Neural progenitor cell (in vitro differentiated cells): ENCODE data around the gene PMIS2. TPM values are rescaled to one million over a fixed set of nuclear protein-coding genes. Genes with fewer than 3 reads are reported as not detected.

ENCODE experiments used
- DNase-seq: peaks from one replicate; pipeline ENCODE4 v3.0.0-alpha.2; 2016; ENCODE audit warnings: low spot score
- H2AFZ ChIP-seq: fragments of 200-600 bp; sonication (generic); replicated peaks from 2 replicates; pipeline ENCODE4 v1.6.1; 2016; ENCODE audit warnings: antibody characterized with exemption
- H3F3A ChIP-seq: fragments of 200-600 bp; sonication (generic); 2 replicates; pipeline ENCODE4 v1.6.1; 2016; ENCODE audit warnings: antibody characterized with exemption, low read depth
- H3K27ac ChIP-seq: fragments of 200-600 bp; sonication (generic); 2 replicates; pipeline ENCODE4 v1.5.1; 2016; ENCODE audit warnings: mild to moderate bottlenecking
- H3K27me3 ChIP-seq: fragments of 200-600 bp; sonication (generic); 2 replicates; pipeline ENCODE4 v1.6.1; 2016; ENCODE audit warnings: mild to moderate bottlenecking, moderate library complexity
- H3K36me3 ChIP-seq: fragments of 200-600 bp; sonication (generic); 2 replicates; pipeline ENCODE4 v1.5.1; 2016
- H3K4me1 ChIP-seq: fragments of 200-600 bp; sonication (generic); 2 replicates; pipeline ENCODE4 v1.6.1; 2016; ENCODE audit warnings: mixed run types
- H3K4me2 ChIP-seq: fragments of 200-600 bp; sonication (generic); 2 replicates; pipeline ENCODE4 v1.6.1; 2016
- H3K4me3 ChIP-seq: fragments of 200-600 bp; sonication (generic); 2 replicates; pipeline ENCODE4 v1.5.1; 2016
- H3K79me2 ChIP-seq: fragments of 200-600 bp; sonication (generic); 2 replicates; pipeline ENCODE4 v1.6.1; 2016; ENCODE audit warnings: low read depth
- H3K9ac ChIP-seq: fragments of 200-600 bp; sonication (generic); 2 replicates; pipeline ENCODE4 v1.6.1; 2016
- H3K9me3 ChIP-seq: fragments of 200-600 bp; sonication (generic); 2 replicates; pipeline ENCODE4 v1.5.1; 2016; ENCODE audit warnings: low read depth
- H4K20me1 ChIP-seq: fragments of 200-600 bp; sonication (generic); 2 replicates; pipeline ENCODE4 v1.6.1; 2016; ENCODE audit warnings: low read depth
- H3K27ac Mint-ChIP-seq: 3 replicates; pipeline ENCODE4 v1.8.0; 2021; ENCODE audit warnings: mixed read lengths
- H3K27me3 Mint-ChIP-seq: 2 replicates; pipeline ENCODE4 v1.8.0; 2022; ENCODE audit warnings: low read depth, mild to moderate bottlenecking, inconsistent platforms, moderate library complexity, mixed read lengths; ENCODE audit not compliant: insufficient read depth
- H3K36me3 Mint-ChIP-seq: 3 replicates; pipeline ENCODE4 v1.8.0; 2021; ENCODE audit warnings: mixed read lengths
- H3K4me1 Mint-ChIP-seq: 3 replicates; pipeline ENCODE4 v1.8.0; 2021; ENCODE audit warnings: mixed read lengths
- H3K4me3 Mint-ChIP-seq: 3 replicates; pipeline ENCODE4 v1.8.0; 2021; ENCODE audit warnings: mild to moderate bottlenecking, moderate library complexity, mixed read lengths
- H3K9me3 Mint-ChIP-seq: 3 replicates; pipeline ENCODE4 v1.8.0; 2020; ENCODE audit warnings: mixed read lengths
- EZH2 ChIP-seq: fragments of 200-600 bp; sonication (generic); IDR thresholded peaks from 2 replicates; pipeline ENCODE4 v1.6.1; 2017; ENCODE audit warnings: antibody characterized with exemption, mild to moderate bottlenecking, moderate library complexity
- EZH2phosphoT487 ChIP-seq: fragments of 200-600 bp; sonication (generic); IDR thresholded peaks from 2 replicates; pipeline ENCODE4 v1.6.1; 2017; ENCODE audit warnings: antibody characterized with exemption
- total RNA-seq: library from RNA; depleted of rRNA; stranded (reverse); fragments of >200 nt; gene quantifications from 2 replicates; pipeline ENCODE4 v1.2.3, GENCODE V29; 2015; ENCODE audit warnings: low replicate concordance
- TF ChIP-seq, protein P1 (sequence below): fragments of 200-600 bp; sonication (generic); IDR thresholded peaks from 2 replicates; pipeline ENCODE4 v1.5.1; 2017; ENCODE audit warnings: antibody characterized with exemption, mild to moderate bottlenecking

PMIS2 gene
- total RNA-seq, 1 donor from 2014 or later = not detected

DNA sequence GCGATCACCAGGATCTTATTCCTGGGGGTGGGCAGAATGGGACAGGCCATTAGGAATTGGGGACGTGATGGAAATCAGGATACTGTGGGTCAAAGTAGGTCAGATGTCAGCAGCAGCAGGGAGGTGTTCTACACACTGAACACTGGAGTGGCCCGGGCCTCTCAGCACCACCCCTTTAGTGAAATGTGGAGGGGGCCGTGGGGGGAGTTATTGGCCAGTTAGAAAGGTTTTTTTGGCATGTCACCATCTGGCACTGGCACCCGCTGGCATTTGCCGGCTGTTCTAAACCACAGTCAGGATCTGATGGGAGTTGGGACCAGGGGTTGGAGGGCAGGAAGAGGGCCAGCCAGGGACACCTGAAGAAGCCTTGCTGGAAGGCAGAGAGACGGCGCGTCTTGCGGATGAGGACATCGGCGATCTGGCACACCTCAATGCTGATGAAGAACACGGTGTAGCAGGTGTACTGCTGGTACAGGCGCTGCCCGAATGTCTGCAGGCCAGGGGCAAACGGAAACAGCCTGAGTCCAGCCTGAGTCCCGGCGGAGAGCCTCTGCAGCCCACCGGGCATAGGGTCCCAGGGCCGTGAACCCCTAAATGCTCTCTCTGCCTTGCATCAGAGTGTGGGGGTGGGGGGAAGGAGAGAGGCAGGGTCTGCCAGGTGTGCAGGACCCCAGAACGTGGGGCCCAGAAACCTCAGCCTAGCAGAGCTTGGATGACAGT is 34.7 kb upstream of the PMIS2 start:
- no peaks in the 10 kb centered on the region for H3F3A ChIP-seq
- Mint-ChIP-seq H3K27me3 (peaks cover 11% of the 10 kb centered on the region), H3K4me3 (no peak overlapping the region), H3K9me3 (no peaks in the 10 kb centered on the region), H3K36me3 (peaks cover 3% of the 10 kb centered on the region), H3K27ac (no peak overlapping the region), H3K4me1 (peaks cover 25% of the 10 kb centered on the region)
- no peak for DNase-seq
- H2AFZ ChIP-seq = no peak overlapping the region
- no peaks in the 10 kb centered on the region for H3K9me3 ChIP-seq
- TF ChIP-seq EZH2 (no peak), EZH2phosphoT487 (no peak)
- TF ChIP-seq, protein P1, sequence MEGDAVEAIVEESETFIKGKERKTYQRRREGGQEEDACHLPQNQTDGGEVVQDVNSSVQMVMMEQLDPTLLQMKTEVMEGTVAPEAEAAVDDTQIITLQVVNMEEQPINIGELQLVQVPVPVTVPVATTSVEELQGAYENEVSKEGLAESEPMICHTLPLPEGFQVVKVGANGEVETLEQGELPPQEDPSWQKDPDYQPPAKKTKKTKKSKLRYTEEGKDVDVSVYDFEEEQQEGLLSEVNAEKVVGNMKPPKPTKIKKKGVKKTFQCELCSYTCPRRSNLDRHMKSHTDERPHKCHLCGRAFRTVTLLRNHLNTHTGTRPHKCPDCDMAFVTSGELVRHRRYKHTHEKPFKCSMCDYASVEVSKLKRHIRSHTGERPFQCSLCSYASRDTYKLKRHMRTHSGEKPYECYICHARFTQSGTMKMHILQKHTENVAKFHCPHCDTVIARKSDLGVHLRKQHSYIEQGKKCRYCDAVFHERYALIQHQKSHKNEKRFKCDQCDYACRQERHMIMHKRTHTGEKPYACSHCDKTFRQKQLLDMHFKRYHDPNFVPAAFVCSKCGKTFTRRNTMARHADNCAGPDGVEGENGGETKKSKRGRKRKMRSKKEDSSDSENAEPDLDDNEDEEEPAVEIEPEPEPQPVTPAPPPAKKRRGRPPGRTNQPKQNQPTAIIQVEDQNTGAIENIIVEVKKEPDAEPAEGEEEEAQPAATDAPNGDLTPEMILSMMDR = no peak
- peaks cover 4% of the 10 kb centered on the region for H3K4me1 ChIP-seq
- H3K9ac ChIP-seq = no peak overlapping the region
- H3K27ac ChIP-seq = no peak overlapping the region
- H3K4me3 ChIP-seq = no peak overlapping the region
- no peak overlapping the region for H3K4me2 ChIP-seq
- H3K27me3 ChIP-seq = peaks cover 8% of the 10 kb centered on the region
- H4K20me1 ChIP-seq = peaks cover 16% of the 10 kb centered on the region
- H3K36me3 ChIP-seq = no peaks in the 10 kb centered on the region
- H3K79me2 ChIP-seq = peaks cover 12% of the 10 kb centered on the region

DNA sequence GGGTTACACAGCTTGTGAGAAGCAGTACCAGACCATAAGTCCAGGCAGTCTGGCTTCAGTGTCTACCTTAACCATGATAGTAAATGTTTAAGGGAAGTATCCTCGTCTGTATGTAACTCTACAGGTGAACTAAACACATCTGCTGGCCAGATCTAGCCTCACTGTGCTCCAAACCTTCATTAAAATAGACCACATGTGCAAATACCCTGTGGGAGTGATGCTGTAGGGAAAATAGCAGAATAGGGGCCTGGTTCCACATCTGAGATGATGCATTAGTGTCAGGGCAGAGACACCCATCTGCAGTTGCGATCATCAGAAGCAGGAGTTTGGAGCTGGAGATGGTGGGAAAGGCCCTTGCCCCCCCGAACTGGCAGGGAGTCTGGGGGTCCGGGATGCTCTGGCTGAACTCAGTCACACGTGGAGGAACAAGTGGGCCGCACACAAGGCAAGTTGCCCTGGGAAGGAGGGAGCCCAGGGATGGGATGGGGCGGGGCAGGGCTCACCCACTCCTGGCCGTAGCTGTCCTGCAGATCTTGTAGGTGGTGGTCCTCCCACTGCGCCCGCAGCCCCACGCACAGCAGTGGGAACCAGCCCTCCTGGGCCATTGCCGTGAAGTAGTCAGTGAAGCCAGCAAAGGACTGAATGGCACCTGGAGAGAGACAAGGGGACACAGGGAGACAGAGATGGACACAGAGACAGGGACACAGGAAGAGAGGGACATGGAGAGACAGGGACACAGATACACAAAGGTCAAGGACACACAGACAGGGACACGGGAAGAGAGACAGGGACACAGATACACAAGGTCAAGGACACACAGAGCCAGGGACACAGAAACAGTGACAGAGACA is 33.2 kb upstream of the PMIS2 start:
- TF ChIP-seq EZH2 (no peak), EZH2phosphoT487 (no peak)
- TF ChIP-seq, protein P1 = no peak
- no peak for DNase-seq
- H2AFZ ChIP-seq = no peak overlapping the region
- H3K4me3 ChIP-seq = no peak overlapping the region
- peaks cover 22% of the 10 kb centered on the region for H3K27me3 ChIP-seq
- H3K27me3 Mint-ChIP-seq = peaks cover 15% of the 10 kb centered on the region
- no peak overlapping the region for H3K27ac Mint-ChIP-seq
- no peaks in the 10 kb centered on the region for H3K4me1 ChIP-seq
- no peak overlapping the region for H3K9ac ChIP-seq
- no peaks in the 10 kb centered on the region for H3K9me3 Mint-ChIP-seq
- no peaks in the 10 kb centered on the region for H3K79me2 ChIP-seq
- no peak overlapping the region for H3K4me2 ChIP-seq
- H3K36me3 Mint-ChIP-seq = peaks cover 3% of the 10 kb centered on the region
- no peaks in the 10 kb centered on the region for H3K9me3 ChIP-seq
- peaks cover 7% of the 10 kb centered on the region for H4K20me1 ChIP-seq
- H3K4me1 Mint-ChIP-seq = peaks cover 17% of the 10 kb centered on the region
- H3K4me3 Mint-ChIP-seq = no peak overlapping the region
- H3K27ac ChIP-seq = no peak overlapping the region
- H3F3A ChIP-seq = peaks cover 11% of the 10 kb centered on the region
- H3K36me3 ChIP-seq = no peaks in the 10 kb centered on the region

DNA sequence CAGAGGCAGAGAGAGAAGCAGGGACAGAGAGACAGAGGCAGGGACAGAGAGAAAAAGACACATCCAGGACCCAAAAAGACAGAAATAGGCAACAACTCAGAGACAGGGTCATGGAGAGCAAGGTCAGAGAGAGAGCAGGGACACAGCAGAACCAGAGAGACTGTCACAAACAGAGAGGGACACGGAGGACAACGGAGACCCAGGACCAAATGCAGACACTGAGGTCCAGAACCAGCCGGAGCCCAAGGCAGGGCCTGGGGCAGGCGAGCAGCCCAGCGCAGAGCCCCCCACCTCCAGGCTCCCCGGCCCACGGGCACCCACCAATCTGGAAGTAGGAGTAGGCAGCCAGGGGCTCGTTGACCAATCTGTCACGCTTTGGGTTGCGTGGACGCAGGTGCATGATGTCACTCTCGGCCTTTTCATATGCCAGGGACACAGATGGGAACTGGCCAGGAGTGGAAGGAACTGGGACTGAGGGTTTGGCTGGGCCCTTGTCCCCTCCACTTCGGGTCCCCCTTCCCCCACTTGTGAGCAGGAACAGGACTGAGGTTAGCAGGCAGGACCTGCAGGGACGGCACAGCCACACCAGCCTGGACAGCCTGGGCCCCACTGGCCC is 32.5 kb upstream of the PMIS2 start:
- Histone ChIP-seq H3K4me3 (no peak overlapping the region), H3K27me3 (peaks cover 30% of the 10 kb centered on the region), H3K4me1 (no peaks in the 10 kb centered on the region), H3K9ac (no peak overlapping the region), H3K79me2 (no peaks in the 10 kb centered on the region), H3K27ac (no peak overlapping the region), H3F3A (peaks cover 11% of the 10 kb centered on the region), H3K36me3 (no peaks in the 10 kb centered on the region), H3K4me2 (no peak overlapping the region), H4K20me1 (peaks cover 7% of the 10 kb centered on the region), H3K9me3 (no peaks in the 10 kb centered on the region), H2AFZ (no peak overlapping the region)
- H3K4me3 Mint-ChIP-seq = no peak overlapping the region
- H3K4me1 Mint-ChIP-seq = peaks cover 20% of the 10 kb centered on the region
- no peak overlapping the region for H3K27ac Mint-ChIP-seq
- no peaks in the 10 kb centered on the region for H3K9me3 Mint-ChIP-seq
- H3K27me3 Mint-ChIP-seq = peaks cover 17% of the 10 kb centered on the region
- TF ChIP-seq EZH2 = no peak
- TF ChIP-seq, protein P1 = no peak
- TF ChIP-seq EZH2phosphoT487 = no peak
- DNase-seq = no peak
- H3K36me3 Mint-ChIP-seq = peaks cover 3% of the 10 kb centered on the region
